Measurements from ENCODE around the gene MED23.

MED23 gene

GRCh38 chr6:131652472-131652871 is 24.4 kb upstream of the MED23 start:
- no peak for TF ChIP-seq EP300 (IDR thresholded peaks at IDR 0.05; ENCODE audit: borderline replicate concordance)
- TF ChIP-seq EGR1 (IDR thresholded peaks at IDR 0.05), result no peak
- no peak for TF ChIP-seq TEAD4 (IDR thresholded peaks at IDR 0.05)
- TF ChIP-seq FOXM1 (IDR thresholded peaks at IDR 0.05; ENCODE audit: borderline replicate concordance, low read depth), result no peak
- no peak for TF ChIP-seq TCF12 (IDR thresholded peaks at IDR 0.05; ENCODE audit: low read depth)
- no peak for TF ChIP-seq MAX (IDR thresholded peaks at IDR 0.05)
- TF ChIP-seq CEBPB (IDR thresholded peaks at IDR 0.05), result no peak
- TF ChIP-seq REST (IDR thresholded peaks at IDR 0.05; ENCODE audit: low read depth), result no peak
- no peak for TF ChIP-seq ZBTB7A (IDR thresholded peaks at IDR 0.05; ENCODE audit: low read depth)

- TF ChIP-seq EP300 (IDR thresholded peaks at IDR 0.05; ENCODE audit: borderline replicate concordance) (no peak), FOXM1 (IDR thresholded peaks at IDR 0.05; ENCODE audit: borderline replicate concordance, low read depth) (no peak), ZBTB7A (IDR thresholded peaks at IDR 0.05; ENCODE audit: low read depth) (no peak), EGR1 (IDR thresholded peaks at IDR 0.05) (no peak), MAX (IDR thresholded peaks at IDR 0.05) (no peak), CEBPB (IDR thresholded peaks at IDR 0.05) (no peak), RAD21 (IDR thresholded peaks at IDR 0.05; ENCODE audit: low read depth) (no peak), REST (IDR thresholded peaks at IDR 0.05; ENCODE audit: low read depth) (no peak), USF1 (IDR thresholded peaks at IDR 0.05) (no peak), TCF12 (IDR thresholded peaks at IDR 0.05; ENCODE audit: low read depth) (no peak), TAF1 (IDR thresholded peaks at IDR 0.05; ENCODE audit: low read depth) (no peak), YY1 (IDR thresholded peaks at IDR 0.05; ENCODE audit: low read depth) (no peak), NFIC (IDR thresholded peaks at IDR 0.05) (no peak), CREB1 (IDR thresholded peaks at IDR 0.05; ENCODE audit: low read depth) (no peak), TEAD4 (IDR thresholded peaks at IDR 0.05) (no peak)
These were observed 23.7 kb upstream of the MED23 start for GRCh38 chr6:131651782-131652181.

GRCh38 chr6:131646249-131646670 is 18.2 kb upstream of the MED23 start:
- TF ChIP-seq RAD21 (IDR thresholded peaks at IDR 0.05; ENCODE audit: low read depth) (no peak), ZBTB7A (IDR thresholded peaks at IDR 0.05; ENCODE audit: low read depth) (no peak), CREB1 (IDR thresholded peaks at IDR 0.05; ENCODE audit: low read depth) (no peak), USF1 (IDR thresholded peaks at IDR 0.05) (no peak), MAX (IDR thresholded peaks at IDR 0.05) (no peak), EGR1 (IDR thresholded peaks at IDR 0.05) (no peak), TCF12 (IDR thresholded peaks at IDR 0.05; ENCODE audit: low read depth) (no peak), TAF1 (IDR thresholded peaks at IDR 0.05; ENCODE audit: low read depth) (no peak), REST (IDR thresholded peaks at IDR 0.05; ENCODE audit: low read depth) (no peak), NFIC (IDR thresholded peaks at IDR 0.05) (no peak), CEBPB (IDR thresholded peaks at IDR 0.05) (no peak), TEAD4 (IDR thresholded peaks at IDR 0.05) (no peak), EP300 (IDR thresholded peaks at IDR 0.05; ENCODE audit: borderline replicate concordance) (no peak), FOXM1 (IDR thresholded peaks at IDR 0.05; ENCODE audit: borderline replicate concordance, low read depth) (no peak), YY1 (IDR thresholded peaks at IDR 0.05; ENCODE audit: low read depth) (no peak)

GRCh38 chr6:131645846-131646245 is 17.8 kb upstream of the MED23 start:
- TF ChIP-seq CEBPB (IDR thresholded peaks at IDR 0.05) (no peak), CREB1 (IDR thresholded peaks at IDR 0.05; ENCODE audit: low read depth) (no peak), USF1 (IDR thresholded peaks at IDR 0.05) (no peak), EGR1 (IDR thresholded peaks at IDR 0.05) (no peak), YY1 (IDR thresholded peaks at IDR 0.05; ENCODE audit: low read depth) (no peak), RAD21 (IDR thresholded peaks at IDR 0.05; ENCODE audit: low read depth) (no peak)
